Esophagus squamous epithelium (tissue), 4 donors: Measurements from ENCODE around the gene RGS17.

Experiments
- CTCF ChIP-seq, 6 experiments: fragments of 450-650 bp in 4 of 6; fragments of 200-600 bp in 2 of 6; sonication (generic) in 2 of 6; IDR thresholded peaks; one replicate each; pipeline ENCODE4 v1.5.1; 2016 to 2019; ENCODE audit warnings: antibody characterized with exemption in 6 of 6, mild to moderate bottlenecking in 4 of 6, moderate library complexity in 4 of 6
- POLR2A ChIP-seq, 4 donors: fragments of 450-650 bp; IDR thresholded peaks; one replicate each; pipeline ENCODE4 v1.6.1; 2017; ENCODE audit warnings: antibody characterized with exemption in 4 of 4, mild to moderate bottlenecking in 4 of 4, moderate library complexity in 3 of 4

GRCh38 chr6:153024709-153025017 is 106.4 kb downstream of the RGS17 start:
- TF ChIP-seq CTCF (IDR thresholded peaks at IDR 0.05): peak in 1 of 6 experiments; percentile 9
- no peak for TF ChIP-seq POLR2A (IDR thresholded peaks at IDR 0.05)
